GM21723 (cell line): ENCODE measurements around the gene SLC38A5.

Experiments used
- ATAC-seq: cut with Tn5 transposase; IDR thresholded peaks from one replicate; pipeline ENCODE4 v1.9.1; 2021; ENCODE audit warnings: mild to moderate bottlenecking, moderate library complexity; ENCODE audit not compliant: unreplicated experiment

Gene SLC38A5

GRCh38 chrX:48492293-48492910 is 22.3 kb upstream of the SLC38A5 start:
- ATAC-seq: no peak

- no peak for ATAC-seq
These were observed 21.7 kb upstream of the SLC38A5 start for GRCh38 chrX:48491809-48492208.

DNA sequence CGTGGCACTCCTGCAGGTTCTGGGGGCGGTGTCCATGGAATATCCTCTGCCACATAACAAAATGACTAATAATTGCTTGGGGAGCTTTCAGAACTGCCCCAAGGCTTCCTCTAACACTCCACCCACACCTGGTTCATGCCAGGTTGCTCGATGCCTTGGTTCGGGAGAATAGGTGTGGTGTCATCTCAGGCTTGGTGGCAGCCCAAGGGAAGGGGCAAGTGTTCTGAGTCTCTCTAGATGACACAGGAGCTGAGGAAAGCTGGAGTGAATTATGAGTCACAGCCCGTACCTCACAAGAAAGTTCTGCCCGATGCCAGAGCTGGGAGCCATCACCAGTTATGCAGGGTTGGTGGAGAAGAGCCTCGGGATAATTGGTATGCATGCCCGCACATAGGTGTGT is 20.6 kb upstream of the SLC38A5 start:
- no peak for ATAC-seq

GRCh38 chrX:48489892-48490291 is 19.8 kb upstream of the SLC38A5 start:
- no peak for ATAC-seq

GRCh38 chrX:48489296-48489695 is 19.2 kb upstream of the SLC38A5 start:
- ATAC-seq: no peak

GRCh38 chrX:48488034-48488433 is 18.0 kb upstream of the SLC38A5 start:
- no peak for ATAC-seq

DNA sequence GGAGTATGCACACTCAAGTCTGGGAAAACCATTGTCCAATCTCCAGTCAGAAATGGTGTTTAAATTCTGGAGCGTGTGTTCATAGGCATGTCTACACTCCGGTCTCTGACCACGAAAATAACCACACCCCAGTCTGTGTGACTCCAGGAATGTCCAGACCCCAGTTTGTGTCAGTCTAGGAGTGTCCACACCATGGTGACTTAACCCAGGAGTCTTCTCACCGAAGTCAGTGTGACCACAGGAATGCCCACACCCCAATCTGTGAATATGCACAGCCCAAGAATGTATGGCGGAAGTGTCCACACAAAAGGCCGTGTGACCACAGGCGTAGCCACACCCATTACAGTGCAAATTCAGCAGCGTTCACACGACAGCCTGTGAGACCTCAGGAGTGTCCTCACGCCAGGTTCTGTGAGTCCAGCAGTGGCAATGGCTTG is 17.3 kb upstream of the SLC38A5 start:
- no peak for ATAC-seq

DNA sequence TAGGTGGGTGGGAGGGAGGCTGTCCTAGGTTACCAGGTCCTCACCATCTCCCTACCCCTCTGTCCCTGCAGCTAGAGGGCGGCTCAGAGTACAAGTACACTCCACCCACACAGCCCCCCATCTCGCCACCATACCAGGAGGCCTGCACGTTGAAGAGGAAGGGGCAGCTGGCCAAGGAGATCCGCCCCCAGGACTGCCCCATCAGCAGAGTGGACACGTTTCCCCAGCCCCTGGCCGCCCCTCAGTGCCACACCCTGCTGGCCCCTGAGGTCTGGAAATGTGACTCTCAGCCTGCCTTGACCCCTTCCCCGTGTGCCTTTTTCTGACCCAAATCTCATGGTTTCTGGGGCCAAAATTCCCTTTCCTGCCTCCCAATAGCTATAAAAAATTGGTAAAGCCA is 12.5 kb upstream of the SLC38A5 start:
- no peak for ATAC-seq

- no peak for ATAC-seq
These were observed 10.5 kb upstream of the SLC38A5 start for GRCh38 chrX:48480583-48480982.

- no peak for ATAC-seq
These were observed 10.1 kb upstream of the SLC38A5 start for GRCh38 chrX:48480142-48480541.

DNA sequence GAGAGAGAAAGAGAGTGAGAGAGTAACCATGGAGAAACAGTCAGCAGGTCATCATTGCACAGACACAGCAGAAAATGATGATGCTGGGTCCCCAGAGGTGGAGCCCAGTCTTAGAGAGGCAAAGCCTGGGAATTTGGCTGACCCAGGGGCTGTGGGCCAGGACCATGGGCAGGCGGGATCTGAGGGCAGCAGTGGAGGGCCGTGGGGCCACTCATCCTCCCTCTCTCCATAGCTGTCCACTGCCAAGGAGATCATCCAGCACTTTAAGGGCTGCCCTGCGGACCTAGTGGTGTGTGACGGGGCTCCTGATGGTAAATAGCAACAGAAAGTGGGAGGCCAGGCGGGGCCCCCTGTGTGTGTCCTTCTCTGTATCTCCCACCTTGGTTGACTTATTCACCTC is 8.7 kb upstream of the SLC38A5 start:
- no peak for ATAC-seq

DNA sequence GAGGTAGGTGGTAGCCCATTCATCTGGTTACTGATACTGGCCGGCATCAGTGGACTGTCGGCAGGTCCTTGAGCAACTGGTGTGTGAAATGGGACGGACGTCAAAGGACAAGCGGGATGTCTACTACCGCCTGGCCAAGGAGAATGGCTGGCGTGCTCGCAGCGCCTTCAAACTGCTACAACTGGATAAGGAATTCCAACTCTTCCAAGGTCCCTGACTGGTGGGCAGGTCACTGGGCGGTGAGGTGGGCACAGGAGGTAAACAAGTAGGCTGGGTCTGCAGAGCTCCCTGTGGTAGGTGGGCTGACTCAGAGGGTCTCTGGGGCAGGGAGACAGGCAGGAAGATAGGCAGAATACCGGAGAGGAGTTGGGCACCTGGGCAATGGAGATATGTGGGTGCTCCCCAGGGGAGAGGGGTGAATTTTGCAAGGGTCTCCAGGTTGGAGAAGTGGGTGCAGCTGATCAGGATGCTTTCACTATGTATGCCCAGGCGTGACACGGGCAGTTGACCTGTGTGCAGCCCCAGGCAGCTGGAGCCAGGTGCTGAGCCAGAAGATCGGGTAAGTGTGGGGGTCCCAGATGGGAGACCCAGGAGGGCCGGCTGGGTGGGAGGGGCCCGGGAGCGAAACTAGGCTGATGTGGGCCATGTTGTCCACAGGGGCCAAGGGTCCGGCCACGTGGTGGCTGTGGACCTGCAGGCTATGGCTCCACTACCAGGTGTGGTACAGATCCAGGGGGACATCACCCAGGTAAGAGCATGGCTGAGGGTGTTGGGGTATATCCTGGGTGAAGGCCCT is 8.1 kb upstream of the SLC38A5 start:
- ATAC-seq: no peak

GRCh38 chrX:48476919-48477318 is 6.9 kb upstream of the SLC38A5 start:
- ATAC-seq: no peak

- ATAC-seq: peak; percentile 83
These were observed 5.9 kb upstream of the SLC38A5 start, which contains the start of gene FTSJ1 for GRCh38 chrX:48475774-48476577. Gene FTSJ1 (plus strand): TSS chrX:48476199. CDS start chrX:48478048, 1,849 bp downstream.

- ATAC-seq: no peak
These were observed 5.2 kb upstream of the SLC38A5 start for GRCh38 chrX:48475296-48475695.

DNA sequence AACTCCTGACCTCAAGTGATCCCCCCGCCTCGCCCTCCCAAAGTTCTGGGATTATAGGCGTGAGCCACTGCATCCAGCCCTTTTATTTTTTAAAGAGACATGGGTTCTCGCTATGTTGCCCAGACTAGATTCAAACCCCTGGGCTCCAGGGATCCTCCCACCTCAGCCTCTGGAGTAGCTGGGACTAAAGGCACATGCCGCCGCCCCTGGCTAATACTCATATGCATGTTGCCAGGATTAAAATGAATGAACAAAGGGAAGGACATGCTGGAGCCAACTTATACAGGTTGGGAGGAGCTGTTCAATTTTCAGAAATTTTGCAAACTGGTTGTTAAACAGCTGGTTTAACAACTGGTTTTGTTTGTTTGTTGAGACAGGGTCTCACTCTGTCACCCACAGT is 4.5 kb upstream of the SLC38A5 start:
- no peak for ATAC-seq

GRCh38 chrX:48474127-48474526 is 4.1 kb upstream of the SLC38A5 start:
- ATAC-seq: no peak

GRCh38 chrX:48473704-48473990 is 3.6 kb upstream of the SLC38A5 start:
- ATAC-seq: no peak

DNA sequence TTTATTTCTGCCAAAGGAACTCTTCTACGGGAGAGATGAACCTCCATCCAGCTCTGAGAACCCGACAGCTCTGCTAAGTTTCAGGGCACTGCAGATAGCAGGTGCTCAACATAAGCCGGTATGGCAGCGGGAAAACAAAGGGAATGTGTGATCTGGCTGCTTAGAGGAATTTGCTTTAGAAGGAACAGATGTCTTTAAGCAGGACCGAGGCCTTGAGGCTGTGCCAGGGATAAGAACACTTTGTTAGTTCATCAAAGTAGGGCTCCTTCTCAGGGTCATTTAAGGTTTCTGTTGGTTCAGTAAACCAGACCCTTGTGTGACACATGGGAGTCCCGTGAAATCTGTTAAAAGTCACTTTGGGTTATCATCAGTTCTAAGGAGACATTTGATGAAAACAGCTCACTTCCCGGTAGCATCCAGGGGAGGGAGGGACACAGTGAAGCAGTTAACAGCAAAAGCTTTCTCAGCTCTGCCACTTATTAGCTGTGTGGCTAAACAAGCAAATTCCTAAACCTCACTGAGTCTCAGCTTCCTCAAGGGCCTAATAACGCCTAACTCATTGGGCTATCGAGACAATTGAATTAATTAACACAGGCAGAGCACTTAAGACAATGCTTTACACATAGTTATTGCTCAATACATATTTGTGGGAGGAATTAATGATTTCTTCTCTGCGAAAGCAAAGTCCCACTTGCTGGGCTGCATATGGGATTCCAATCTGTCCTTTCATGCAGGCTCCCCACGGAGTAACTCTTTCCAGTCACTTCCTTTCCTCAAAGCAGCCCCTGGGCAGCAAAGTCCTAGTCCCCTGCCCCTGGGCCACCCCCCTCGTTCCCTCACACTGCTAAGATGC is 3.0 kb upstream of the SLC38A5 start:
- no peak for ATAC-seq

DNA sequence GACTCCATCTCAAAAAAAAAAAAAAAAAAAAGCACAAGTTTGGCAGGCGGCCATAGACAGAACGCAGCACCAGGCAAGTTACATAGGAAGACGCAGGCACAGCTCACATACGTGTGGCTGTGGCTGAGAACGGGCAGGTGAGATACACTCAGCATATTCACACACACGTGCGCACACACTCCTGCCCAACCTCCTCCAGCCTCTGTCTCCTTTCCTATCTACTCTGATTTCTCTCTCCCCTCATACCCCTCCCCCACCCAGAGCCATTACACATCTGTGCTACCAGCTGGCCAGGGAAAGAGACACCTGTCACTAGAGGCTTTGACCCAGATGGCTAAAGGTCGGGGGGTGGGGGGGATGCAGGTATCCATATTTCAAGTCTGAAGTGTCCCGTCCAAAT is 2.2 kb upstream of the SLC38A5 start:
- ATAC-seq: no peak

DNA sequence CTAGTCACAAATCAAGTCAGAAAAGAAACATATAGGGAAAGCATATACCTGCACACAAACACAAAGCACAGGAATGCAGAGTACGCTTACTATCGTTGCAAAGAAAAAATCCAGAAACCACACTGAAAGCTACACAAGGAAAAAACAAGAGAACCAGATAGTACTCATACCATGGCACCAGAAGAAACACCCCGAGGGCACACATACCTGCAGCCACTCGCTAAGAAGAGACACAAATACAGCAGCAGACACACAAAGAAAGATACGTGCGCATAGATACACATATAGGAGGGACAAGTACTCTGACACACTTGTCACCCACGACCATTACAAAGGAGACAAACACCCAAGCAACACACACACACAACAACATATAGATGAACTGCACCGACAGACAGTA is 1.4 kb upstream of the SLC38A5 start:
- ATAC-seq: no peak
